AG10803 (cell line): Measurements from ENCODE around the gene ARL1.

Source experiments
- DNase-seq: peaks from one replicate; pipeline ENCODE4 v3.0.0; 2010; ENCODE audit warnings: low read depth
- H3K4me3 ChIP-seq: 2 replicates; pipeline ENCODE4 v1.5.1; 2011; ENCODE audit warnings: mild to moderate bottlenecking, low read length, control low read depth
- TF ChIP-seq, protein P1 (sequence below): conservative IDR thresholded peaks from 2 replicates; pipeline ENCODE4 v1.5.1; 2011; ENCODE audit warnings: mild to moderate bottlenecking, low read length, control low read depth, inconsistent platforms

The ARL1 gene

DNA sequence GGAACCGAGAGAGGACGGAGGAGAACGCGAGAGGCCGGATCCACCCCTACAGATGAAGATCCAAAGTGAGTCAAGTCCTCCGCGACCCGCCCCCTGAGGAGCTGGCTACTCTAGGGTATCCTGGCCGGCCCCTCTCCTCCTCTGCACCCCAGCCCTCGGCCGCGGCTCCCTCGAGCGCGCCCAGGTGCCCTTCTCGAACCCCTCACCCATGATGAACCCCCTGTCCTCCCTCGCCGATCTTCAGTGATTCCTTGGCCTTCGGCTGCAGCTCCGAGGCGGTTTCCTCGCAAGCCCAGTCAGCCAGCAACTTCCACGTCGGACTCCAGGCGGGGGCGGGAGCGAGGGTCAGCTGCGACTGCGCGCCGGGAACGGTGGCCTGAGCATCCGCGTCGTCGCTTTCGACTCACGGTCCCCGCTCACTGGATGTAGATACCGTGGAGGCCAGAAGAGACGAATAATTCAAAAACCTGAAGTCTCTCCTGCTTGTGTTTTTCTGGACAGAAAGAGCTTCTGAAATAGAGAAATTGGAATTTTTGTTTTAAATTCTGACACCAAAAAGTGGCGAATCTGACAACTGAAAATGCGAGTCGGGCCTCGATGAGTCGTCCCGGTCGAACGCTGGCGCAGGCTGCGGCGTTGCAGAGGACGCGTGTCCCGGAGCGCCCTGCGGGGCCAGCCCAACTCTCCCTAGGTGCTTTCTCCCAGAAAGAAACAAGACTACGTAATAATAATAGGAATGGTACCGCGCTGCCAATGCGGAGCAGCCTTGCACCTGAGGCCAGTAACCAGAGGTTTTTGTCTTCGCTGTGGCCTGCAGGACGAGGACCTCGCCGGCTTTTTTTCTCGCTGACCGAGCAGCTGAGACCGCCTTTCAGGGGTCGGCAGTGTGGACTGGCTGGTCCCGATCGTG, at the start of gene ARL1:
ARL1 (minus strand) TSS at position 337 of the 910 bp plus-strand sequence; CDS start at position 210, 127 bp downstream.
- DNase-seq = peak; percentile 89
- peak within 1 kb of the TSS; percentile 88 for H3K4me3 ChIP-seq
- TF ChIP-seq, protein P1, sequence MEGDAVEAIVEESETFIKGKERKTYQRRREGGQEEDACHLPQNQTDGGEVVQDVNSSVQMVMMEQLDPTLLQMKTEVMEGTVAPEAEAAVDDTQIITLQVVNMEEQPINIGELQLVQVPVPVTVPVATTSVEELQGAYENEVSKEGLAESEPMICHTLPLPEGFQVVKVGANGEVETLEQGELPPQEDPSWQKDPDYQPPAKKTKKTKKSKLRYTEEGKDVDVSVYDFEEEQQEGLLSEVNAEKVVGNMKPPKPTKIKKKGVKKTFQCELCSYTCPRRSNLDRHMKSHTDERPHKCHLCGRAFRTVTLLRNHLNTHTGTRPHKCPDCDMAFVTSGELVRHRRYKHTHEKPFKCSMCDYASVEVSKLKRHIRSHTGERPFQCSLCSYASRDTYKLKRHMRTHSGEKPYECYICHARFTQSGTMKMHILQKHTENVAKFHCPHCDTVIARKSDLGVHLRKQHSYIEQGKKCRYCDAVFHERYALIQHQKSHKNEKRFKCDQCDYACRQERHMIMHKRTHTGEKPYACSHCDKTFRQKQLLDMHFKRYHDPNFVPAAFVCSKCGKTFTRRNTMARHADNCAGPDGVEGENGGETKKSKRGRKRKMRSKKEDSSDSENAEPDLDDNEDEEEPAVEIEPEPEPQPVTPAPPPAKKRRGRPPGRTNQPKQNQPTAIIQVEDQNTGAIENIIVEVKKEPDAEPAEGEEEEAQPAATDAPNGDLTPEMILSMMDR = no peak; the same call in 1 of the 2 replicates

DNA sequence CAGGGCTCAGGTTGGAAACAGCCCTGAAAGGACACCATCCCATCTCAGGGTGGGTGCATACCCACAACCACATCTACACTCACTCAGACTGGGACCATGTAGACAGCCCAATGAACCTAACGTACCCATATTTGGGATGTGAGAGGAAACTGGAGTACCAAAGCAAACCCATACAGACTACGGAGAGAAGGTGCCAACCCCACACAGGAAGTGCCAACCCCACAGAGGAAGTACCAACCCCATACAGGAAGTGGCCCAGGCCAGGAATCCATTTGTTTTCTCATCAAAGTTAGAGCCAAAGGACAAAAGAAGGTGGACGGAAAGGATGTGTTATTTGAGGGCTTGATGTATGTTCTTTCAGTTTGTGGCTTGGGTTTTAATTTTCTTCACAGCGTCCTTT, 48.1 kb upstream of the ARL1 start:
- H3K4me3 ChIP-seq = no peak overlapping the region
- TF ChIP-seq, protein P1 = no peak
- no peak for DNase-seq

DNA sequence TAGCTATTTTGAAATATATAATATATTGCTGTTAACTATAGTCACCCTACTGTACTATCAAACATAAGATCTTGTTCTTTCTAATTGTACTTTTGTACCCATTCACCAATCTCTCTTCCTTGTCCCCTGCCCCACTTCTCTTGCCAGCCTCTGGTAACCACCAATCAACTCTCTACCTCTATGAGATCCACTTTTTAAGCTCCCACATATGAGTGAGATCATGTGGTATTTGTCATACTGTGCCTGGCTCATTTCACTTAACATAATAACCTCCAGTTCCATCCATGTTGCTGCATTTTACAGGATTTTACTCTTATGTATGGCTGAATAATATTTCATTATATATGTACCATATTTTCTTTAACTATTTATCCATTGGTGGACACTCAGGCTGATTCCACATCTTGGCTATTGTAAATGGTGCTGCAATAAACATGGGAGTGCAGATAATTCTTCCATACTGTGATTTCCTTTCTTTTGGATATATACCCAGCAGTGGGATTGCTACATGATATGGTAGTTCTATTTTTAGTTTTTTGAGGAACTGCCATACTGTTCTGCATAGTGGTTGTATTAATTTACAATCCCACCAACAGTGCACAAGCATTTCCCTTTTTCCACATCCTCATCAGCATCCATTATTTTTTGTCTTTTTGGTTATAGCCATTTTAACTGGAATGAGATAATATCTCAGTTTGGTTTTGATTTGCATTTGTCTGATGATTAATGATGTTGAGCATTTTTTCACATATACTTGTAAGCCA, 34.1 kb upstream of the ARL1 start:
- DNase-seq = no peak
- H3K4me3 ChIP-seq = no peak overlapping the region
- TF ChIP-seq, protein P1 = no peak

DNA sequence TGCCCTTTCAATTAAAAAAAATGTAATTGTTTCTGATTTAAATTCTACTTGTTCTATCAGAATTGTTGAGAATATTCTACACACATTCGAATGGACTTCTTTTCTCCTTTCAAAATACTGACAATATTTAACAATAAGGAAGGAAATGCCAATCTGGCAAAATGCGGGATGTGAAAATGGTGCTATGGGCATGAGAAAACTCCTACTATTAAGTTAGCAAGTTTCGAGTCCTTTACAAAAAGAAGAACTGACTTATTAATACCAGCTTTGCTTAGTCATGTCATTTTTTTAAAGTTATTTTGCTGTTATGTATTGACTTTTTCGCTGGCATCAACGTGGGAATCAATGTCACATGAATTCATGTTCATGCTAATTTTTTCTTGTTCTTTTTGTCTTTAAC, 31.7 kb upstream of the ARL1 start:
- no peak for DNase-seq
- TF ChIP-seq, protein P1 = no peak
- no peak overlapping the region for H3K4me3 ChIP-seq

DNA sequence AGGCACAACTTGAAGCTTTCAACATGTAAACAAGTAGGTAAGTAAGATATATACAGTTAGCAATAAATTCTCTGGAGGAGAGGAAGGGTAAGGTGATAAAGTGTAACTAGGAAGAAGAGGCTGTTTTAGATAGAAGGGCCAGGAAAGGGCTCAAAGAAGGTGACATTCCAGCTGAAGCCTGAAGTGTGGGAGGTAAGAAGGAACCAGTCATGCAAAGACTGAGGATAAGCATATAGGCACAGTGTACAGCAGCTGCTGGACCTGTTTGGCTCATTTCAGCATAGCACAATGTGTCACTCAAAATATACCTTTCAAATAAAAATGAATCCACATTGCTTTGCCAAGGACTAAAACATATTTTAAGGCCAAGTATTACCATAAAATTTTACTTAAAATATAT, 28.6 kb upstream of the ARL1 start:
- DNase-seq = no peak
- TF ChIP-seq, protein P1 = no peak
- no peak overlapping the region for H3K4me3 ChIP-seq

DNA sequence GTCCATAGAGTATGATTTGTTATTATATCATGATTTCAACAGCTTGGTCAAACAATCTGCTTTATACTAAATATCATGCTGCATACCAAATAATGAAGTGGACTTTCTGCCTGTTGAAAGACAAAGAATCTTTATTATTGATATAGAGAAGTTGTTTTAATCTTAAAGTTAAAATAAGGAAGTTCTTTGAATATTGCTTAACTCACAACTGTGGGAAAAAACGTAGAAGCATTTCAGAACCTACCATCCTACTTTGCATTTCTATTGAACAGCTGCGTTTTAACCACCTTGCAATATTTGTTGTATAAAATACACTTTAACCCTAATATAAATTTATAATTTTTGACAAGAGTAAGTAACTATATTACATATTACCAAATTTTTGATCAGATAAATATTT, 22.9 kb upstream of the ARL1 start:
- DNase-seq = no peak
- TF ChIP-seq, protein P1 = no peak

More for the DNA sequence above, 22.9 kb upstream of the ARL1 start:
- no peak overlapping the region for H3K4me3 ChIP-seq
